Endodermal cell (in vitro differentiated cells): Measurements from ENCODE around the gene NOS1AP. TPM values are rescaled to one million over a fixed set of nuclear protein-coding genes. Genes with fewer than 3 reads are reported as not detected.
"Not testable (repeated sequence)": the region's sequence is repeated elsewhere in the genome, so short reads cannot be mapped to it uniquely, and the experiment has no call there.

Source experiments
- DNase-seq: peaks from one replicate; pipeline ENCODE4 v3.0.0-alpha.2; 2017
- H3K27ac ChIP-seq: 2 replicates; pipeline ENCODE4 v1.5.1; 2013; ENCODE audit warnings: mild to moderate bottlenecking, low read depth, low read length, moderate library complexity
- H3K27me3 ChIP-seq: 2 replicates; pipeline ENCODE4 v1.6.1; 2013; ENCODE audit warnings: mild to moderate bottlenecking, low read length, moderate library complexity; ENCODE audit not compliant: insufficient read depth, control insufficient read depth, poor library complexity, severe bottlenecking
- H3K36me3 ChIP-seq: 2 replicates; pipeline ENCODE4 v1.7.0; 2013; ENCODE audit warnings: mild to moderate bottlenecking, low read length, moderate library complexity; ENCODE audit not compliant: control insufficient read depth, insufficient read depth
- H3K4me1 ChIP-seq: one replicate; pipeline ENCODE4 v1.7.0; 2013; ENCODE audit warnings: low read length; ENCODE audit not compliant: control insufficient read depth, insufficient read depth
- H3K4me3 ChIP-seq: 2 replicates; pipeline ENCODE4 v1.5.1; 2013; ENCODE audit warnings: mild to moderate bottlenecking, low read length, moderate library complexity
- H3K9ac ChIP-seq: 2 replicates; pipeline ENCODE4 v1.6.1; 2013; ENCODE audit warnings: mild to moderate bottlenecking, low read length, moderate library complexity; ENCODE audit not compliant: poor library complexity, severe bottlenecking; ENCODE audit errors: extremely low read depth
- H3K9me3 ChIP-seq: 2 replicates; pipeline ENCODE4 v1.6.1; 2013; ENCODE audit warnings: mild to moderate bottlenecking, low read length, moderate library complexity; ENCODE audit not compliant: control insufficient read depth
- H3K27ac Mint-ChIP-seq: 2 replicates; pipeline ENCODE4 v1.8.0; 2020; ENCODE audit warnings: mixed read lengths
- H3K27me3 Mint-ChIP-seq: 2 replicates; pipeline ENCODE4 v1.8.0; 2021; ENCODE audit warnings: mild to moderate bottlenecking, mixed read lengths; ENCODE audit not compliant: insufficient read depth
- H3K36me3 Mint-ChIP-seq: 2 replicates; pipeline ENCODE4 v1.8.0; 2020; ENCODE audit warnings: low read depth, mixed read lengths
- H3K4me1 Mint-ChIP-seq: 2 replicates; pipeline ENCODE4 v1.8.0; 2020; ENCODE audit warnings: mixed read lengths
- H3K4me3 Mint-ChIP-seq: 2 replicates; pipeline ENCODE4 v1.8.0; 2020; ENCODE audit warnings: mild to moderate bottlenecking, moderate library complexity, mixed read lengths
- H3K9me3 Mint-ChIP-seq: 2 replicates; pipeline ENCODE4 v1.8.0; 2020; ENCODE audit warnings: mild to moderate bottlenecking, mixed read lengths
- WGBS, 2 experiments: methylation state at CpG; one replicate each; pipeline versions ENCODE4 v1.1.5 to v1.1.7; 2013; ENCODE audit warnings: missing lambda C conversion rate in 2 of 2, mixed read lengths in 1 of 2; ENCODE audit not compliant: insufficient coverage in 1 of 2, insufficient read length in 1 of 2; 5-methylcytosine and 5-hydroxymethylcytosine counted together
- total RNA-seq, 2 donors: library from RNA; stranded (reverse); fragmentation: NEBNext Ultra II Directional in 1 of 2; extraction: Animal tissue kit (Norgen Biotek cat#: 25700) in 1 of 2; gene quantifications; 2 replicates in 1 of 2; 3 replicates in 1 of 2; pipeline ENCODE4 v1.2.1, GENCODE V29; 2021
- TF ChIP-seq, protein P1 (sequence below): fragments of 200-600 bp; sonication (generic); conservative IDR thresholded peaks from 2 replicates; pipeline ENCODE4 v1.5.0; 2021; ENCODE audit warnings: antibody characterized with exemption, mild to moderate bottlenecking

NOS1AP gene
- total RNA-seq, 2 donors from 2014 or later: 4.8 to 5.9 TPM

DNA sequence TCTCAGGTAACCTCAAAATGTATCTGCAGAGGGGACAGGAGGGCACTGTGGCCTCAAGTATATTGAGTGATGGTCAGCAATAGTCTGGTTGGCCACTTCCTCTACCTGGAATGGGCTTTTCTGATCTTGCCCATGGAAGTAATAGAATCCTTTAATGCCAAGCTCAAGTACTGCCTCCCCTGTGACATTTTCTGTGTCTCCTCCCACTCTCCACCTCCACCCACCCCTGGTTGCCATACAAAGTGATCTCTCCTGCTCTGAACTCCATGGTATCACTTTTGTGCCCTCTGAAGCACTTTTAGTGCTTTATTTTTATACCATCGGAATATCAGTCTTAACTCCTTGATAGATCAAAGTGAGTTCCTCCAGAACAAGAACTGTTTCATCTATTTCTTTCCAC is 9.2 kb upstream of the NOS1AP start:
- 95 to 100% methylated on average over 1 of the region's 1 CpG for WGBS, 2 experiments
- Histone ChIP-seq H3K27ac (no peak overlapping the region), H3K4me3 (no peak overlapping the region), H3K9ac (no peak overlapping the region), H3K27me3 (peaks cover 26% of the 10 kb centered on the region), H3K36me3 (no peaks in the 10 kb centered on the region), H3K4me1 (no peaks in the 10 kb centered on the region), H3K9me3 (no peaks in the 10 kb centered on the region)
- Mint-ChIP-seq H3K36me3 (no peaks in the 10 kb centered on the region), H3K4me1 (peaks cover 8% of the 10 kb centered on the region), H3K27me3 (peaks cover 8% of the 10 kb centered on the region), H3K27ac (no peak overlapping the region), H3K4me3 (no peak overlapping the region), H3K9me3 (no peaks in the 10 kb centered on the region)
- no peak for DNase-seq
- TF ChIP-seq, protein P1, sequence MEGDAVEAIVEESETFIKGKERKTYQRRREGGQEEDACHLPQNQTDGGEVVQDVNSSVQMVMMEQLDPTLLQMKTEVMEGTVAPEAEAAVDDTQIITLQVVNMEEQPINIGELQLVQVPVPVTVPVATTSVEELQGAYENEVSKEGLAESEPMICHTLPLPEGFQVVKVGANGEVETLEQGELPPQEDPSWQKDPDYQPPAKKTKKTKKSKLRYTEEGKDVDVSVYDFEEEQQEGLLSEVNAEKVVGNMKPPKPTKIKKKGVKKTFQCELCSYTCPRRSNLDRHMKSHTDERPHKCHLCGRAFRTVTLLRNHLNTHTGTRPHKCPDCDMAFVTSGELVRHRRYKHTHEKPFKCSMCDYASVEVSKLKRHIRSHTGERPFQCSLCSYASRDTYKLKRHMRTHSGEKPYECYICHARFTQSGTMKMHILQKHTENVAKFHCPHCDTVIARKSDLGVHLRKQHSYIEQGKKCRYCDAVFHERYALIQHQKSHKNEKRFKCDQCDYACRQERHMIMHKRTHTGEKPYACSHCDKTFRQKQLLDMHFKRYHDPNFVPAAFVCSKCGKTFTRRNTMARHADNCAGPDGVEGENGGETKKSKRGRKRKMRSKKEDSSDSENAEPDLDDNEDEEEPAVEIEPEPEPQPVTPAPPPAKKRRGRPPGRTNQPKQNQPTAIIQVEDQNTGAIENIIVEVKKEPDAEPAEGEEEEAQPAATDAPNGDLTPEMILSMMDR: no peak

DNA sequence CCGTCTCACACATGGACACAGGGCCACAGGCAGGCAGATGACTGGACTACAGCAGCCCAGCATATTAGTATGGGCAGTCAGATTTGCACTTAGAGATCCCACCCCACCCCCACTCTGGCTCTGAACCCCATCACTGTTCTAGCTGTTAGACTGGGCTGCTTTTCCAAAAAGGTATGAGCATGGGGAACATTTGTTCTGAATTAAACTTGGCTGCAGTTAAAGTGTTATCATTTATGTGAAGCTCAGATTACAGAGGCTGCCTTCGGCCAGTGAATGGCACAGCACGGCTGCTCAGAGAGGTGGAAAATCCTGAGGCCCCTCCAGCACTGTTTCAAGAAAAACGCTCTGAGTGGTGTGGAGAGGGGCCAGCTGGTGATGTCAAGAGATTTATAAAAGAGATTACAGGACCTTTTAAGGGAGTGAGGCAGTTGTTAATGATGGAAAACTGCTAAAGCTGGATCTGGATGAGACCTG is 6.9 kb upstream of the NOS1AP start:
- H3K27ac ChIP-seq: no peak overlapping the region
- peaks cover 25% of the 10 kb centered on the region for H3K27me3 ChIP-seq
- no peak for DNase-seq
- 71 to 80% methylated on average over 3 to 4 of the region's 4 CpGs for WGBS, 2 experiments
- no peaks in the 10 kb centered on the region for H3K9me3 ChIP-seq
- H3K27ac Mint-ChIP-seq: no peak overlapping the region
- H3K9ac ChIP-seq: no peak overlapping the region
- H3K27me3 Mint-ChIP-seq: peaks cover 5% of the 10 kb centered on the region
- TF ChIP-seq, protein P1: no peak
- H3K36me3 Mint-ChIP-seq: no peaks in the 10 kb centered on the region
- H3K4me1 ChIP-seq: no peaks in the 10 kb centered on the region
- H3K36me3 ChIP-seq: no peaks in the 10 kb centered on the region
- no peaks in the 10 kb centered on the region for H3K9me3 Mint-ChIP-seq
- no peak overlapping the region for H3K4me3 ChIP-seq
- no peak overlapping the region for H3K4me3 Mint-ChIP-seq
- peaks cover 9% of the 10 kb centered on the region for H3K4me1 Mint-ChIP-seq

DNA sequence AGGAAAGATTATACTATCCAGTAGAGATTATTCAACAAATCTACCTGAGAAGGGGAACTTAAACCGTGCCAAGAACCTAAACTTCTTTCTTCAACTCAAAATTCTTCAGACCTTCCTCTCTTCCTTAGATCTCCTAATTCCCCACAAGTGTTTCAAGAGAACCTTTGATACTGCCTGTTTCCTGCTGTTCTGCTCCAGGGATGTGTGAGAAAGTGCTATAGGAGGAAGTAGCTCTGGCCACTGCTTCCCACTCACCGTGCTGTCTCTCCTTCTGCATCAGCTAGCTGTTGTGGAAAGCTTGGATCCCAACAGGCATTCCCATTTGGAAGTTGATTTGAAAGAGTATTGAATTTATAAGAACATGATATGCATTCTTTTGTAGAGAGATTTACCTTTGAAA is 4.5 kb upstream of the NOS1AP start:
- Mint-ChIP-seq H3K27me3 (peaks cover 15% of the 10 kb centered on the region), H3K4me1 (peaks cover 9% of the 10 kb centered on the region), H3K36me3 (no peaks in the 10 kb centered on the region), H3K9me3 (no peaks in the 10 kb centered on the region), H3K27ac (no peak overlapping the region), H3K4me3 (no peak overlapping the region)
- DNase-seq: peak; percentile 62
- H3K4me1 ChIP-seq: no peaks in the 10 kb centered on the region
- H3K9ac ChIP-seq: no peak overlapping the region
- 58 to 64% methylated on average over 2 of the region's 2 CpGs for WGBS, 2 experiments
- no peak overlapping the region for H3K4me3 ChIP-seq
- no peak overlapping the region for H3K27ac ChIP-seq
- peaks cover 28% of the 10 kb centered on the region for H3K27me3 ChIP-seq
- H3K9me3 ChIP-seq: no peaks in the 10 kb centered on the region
- no peaks in the 10 kb centered on the region for H3K36me3 ChIP-seq
- TF ChIP-seq, protein P1: no peak

DNA sequence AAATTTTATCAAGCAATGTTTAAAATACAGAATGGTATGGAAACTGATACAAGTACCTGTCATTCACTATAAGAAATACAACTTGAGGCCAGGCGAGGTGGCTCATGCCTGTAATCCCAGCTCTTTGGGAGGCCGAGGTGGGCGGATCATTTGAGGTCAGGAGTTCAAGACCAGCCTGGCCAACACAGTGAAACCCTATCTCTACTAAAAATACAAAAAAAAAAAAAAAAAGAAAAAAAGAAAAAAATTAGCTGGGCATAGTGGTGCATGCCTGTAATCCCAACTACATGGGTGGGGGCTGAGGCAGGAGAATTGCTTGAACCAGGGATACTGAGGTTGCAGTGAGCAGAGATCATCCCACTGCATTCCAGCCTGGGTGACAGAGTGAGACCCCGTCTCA is 2.7 kb upstream of the NOS1AP start:
- H3K4me3 ChIP-seq, H3K4me1 ChIP-seq, H3K9me3 ChIP-seq, DNase-seq, H3K36me3 Mint-ChIP-seq, H3K4me3 Mint-ChIP-seq, H3K36me3 ChIP-seq, H3K9ac ChIP-seq, H3K9me3 Mint-ChIP-seq, H3K27ac Mint-ChIP-seq, H3K27ac ChIP-seq: not testable (repeated sequence)
- Mint-ChIP-seq H3K27me3 (peaks cover 15% of the 10 kb centered on the region), H3K4me1 (peaks cover 17% of the 10 kb centered on the region)
- 85 to 100% methylated on average over 1 to 4 of the region's 4 CpGs for WGBS, 2 experiments
- H3K27me3 ChIP-seq: peaks cover 27% of the 10 kb centered on the region
